Measurements from ENCODE around the gene RERE.

DNA sequence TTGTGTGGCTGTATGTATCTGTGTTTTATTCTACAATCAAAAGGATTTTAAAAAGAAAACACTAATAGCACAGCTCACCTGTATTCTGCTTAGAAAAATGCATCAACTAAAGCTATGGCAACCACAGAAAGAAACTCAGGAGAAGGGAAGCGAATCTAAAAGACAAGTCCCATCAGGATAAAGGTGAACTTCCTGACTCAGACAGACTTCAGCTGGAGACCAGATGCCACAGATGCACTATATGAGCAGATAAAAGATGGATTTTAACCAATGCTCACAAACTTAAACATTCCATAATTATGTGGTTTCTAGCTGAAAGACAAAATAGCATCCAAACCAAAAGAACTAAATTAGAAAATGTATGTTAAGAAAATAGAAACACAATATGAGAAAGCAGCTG, 231.0 kb downstream of the RERE start:
- no peak for TF ChIP-seq EP300 (IDR thresholded peaks at IDR 0.05; ENCODE audit: borderline replicate concordance in 1 of 2, low read depth in 1 of 2, low read length in 1 of 2)
- TF ChIP-seq CTCF (IDR thresholded peaks at IDR 0.05): no peak
- TF ChIP-seq, protein P1, sequence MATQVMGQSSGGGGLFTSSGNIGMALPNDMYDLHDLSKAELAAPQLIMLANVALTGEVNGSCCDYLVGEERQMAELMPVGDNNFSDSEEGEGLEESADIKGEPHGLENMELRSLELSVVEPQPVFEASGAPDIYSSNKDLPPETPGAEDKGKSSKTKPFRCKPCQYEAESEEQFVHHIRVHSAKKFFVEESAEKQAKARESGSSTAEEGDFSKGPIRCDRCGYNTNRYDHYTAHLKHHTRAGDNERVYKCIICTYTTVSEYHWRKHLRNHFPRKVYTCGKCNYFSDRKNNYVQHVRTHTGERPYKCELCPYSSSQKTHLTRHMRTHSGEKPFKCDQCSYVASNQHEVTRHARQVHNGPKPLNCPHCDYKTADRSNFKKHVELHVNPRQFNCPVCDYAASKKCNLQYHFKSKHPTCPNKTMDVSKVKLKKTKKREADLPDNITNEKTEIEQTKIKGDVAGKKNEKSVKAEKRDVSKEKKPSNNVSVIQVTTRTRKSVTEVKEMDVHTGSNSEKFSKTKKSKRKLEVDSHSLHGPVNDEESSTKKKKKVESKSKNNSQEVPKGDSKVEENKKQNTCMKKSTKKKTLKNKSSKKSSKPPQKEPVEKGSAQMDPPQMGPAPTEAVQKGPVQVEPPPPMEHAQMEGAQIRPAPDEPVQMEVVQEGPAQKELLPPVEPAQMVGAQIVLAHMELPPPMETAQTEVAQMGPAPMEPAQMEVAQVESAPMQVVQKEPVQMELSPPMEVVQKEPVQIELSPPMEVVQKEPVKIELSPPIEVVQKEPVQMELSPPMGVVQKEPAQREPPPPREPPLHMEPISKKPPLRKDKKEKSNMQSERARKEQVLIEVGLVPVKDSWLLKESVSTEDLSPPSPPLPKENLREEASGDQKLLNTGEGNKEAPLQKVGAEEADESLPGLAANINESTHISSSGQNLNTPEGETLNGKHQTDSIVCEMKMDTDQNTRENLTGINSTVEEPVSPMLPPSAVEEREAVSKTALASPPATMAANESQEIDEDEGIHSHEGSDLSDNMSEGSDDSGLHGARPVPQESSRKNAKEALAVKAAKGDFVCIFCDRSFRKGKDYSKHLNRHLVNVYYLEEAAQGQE (IDR thresholded peaks at IDR 0.05; ENCODE audit: low read depth, low read length): no peak
- TF ChIP-seq POLR2AphosphoS5 (IDR thresholded peaks at IDR 0.05; ENCODE audit: low read depth, low read length): no peak

Data from SK-N-SH (cell line).